HCT116 (cell line): ENCODE results near the gene ATXN1. TPM values are rescaled to one million over a fixed set of nuclear protein-coding genes. Genes with fewer than 3 reads are reported as not detected.

ENCODE experiments used
- ATAC-seq: fragments of 200-7000 bp; cut with Tn5 transposase; 2 replicates; pipeline ENCODE4 v1.9.1; 2020; ENCODE audit warnings: mild to moderate bottlenecking, moderate library complexity
- BruUV-seq: library from RNA; stranded (reverse); fragments of 400-500 nt; replicated peaks from 2 replicates; lab custom pipeline; 2021; lab: Mats Ljungman, UMichigan
- CTCF ChIA-PET: fragments of 300-600 bp; sonication (Branson Sonifier 250); formaldehyde crosslinking; loops from one replicate; lab custom pipeline; 2021; ENCODE audit warnings: antibody characterized with exemption; lab: Charles Lee
- POLR2A ChIA-PET: fragments of 300-600, 350-600 bp; sonication (Branson Sonifier 250); formaldehyde crosslinking; loops from one replicate; lab custom pipeline; 2021; ENCODE audit warnings: antibody characterized with exemption; lab: Charles Lee
- RAD21 ChIA-PET, 2 experiments: fragments of 300-600 bp; sonication (Branson Sonifier 250); formaldehyde crosslinking; loops; one replicate each; lab custom pipeline; 2023; ENCODE audit warnings: low total read pairs in 2 of 2; ENCODE audit not compliant: uncharacterized antibody in 2 of 2, unreplicated experiment in 2 of 2, low non-redundant PET in 1 of 2; lab: Charles Lee
- DNase-seq: peaks from one replicate; pipeline ENCODE4 v3.0.0-alpha.2; 2010; ENCODE audit warnings: low read depth, low spot score
- H2AFZ ChIP-seq: fragments of 200-600 bp; shearing (Covaris generic), sonication (generic); 2 replicates; pipeline ENCODE4 v1.6.1; 2017; ENCODE audit warnings: low read depth, mixed run types, mixed read lengths, antibody characterized with exemption, low read length; ENCODE audit not compliant: poor library complexity, severe bottlenecking
- H3K27ac ChIP-seq: 2 replicates; pipeline ENCODE4 v1.5.1; 2012; ENCODE audit warnings: low read depth, low read length
- H3K27me3 ChIP-seq: fragments of 200-600 bp; sonication (generic); 2 replicates; pipeline ENCODE4 v1.6.1; 2016; ENCODE audit warnings: mixed run types, low read length, mixed read lengths; ENCODE audit not compliant: insufficient read depth
- H3K36me3 ChIP-seq, 2 experiments: fragments of 200-500 bp in 1 of 2; fragments of 200-600 bp in 1 of 2; sonication (Bioruptor generic) in 1 of 2; sonication (generic) in 1 of 2; 2 replicates each; pipeline versions ENCODE4 v1.5.1 to v1.6.1; 2014 to 2016; ENCODE audit warnings: low read length in 2 of 2, inconsistent platforms in 1 of 2, mixed read lengths in 1 of 2, mixed run types in 1 of 2; ENCODE audit not compliant: insufficient read depth in 2 of 2, control insufficient read depth in 1 of 2
- H3K4me1 ChIP-seq, 2 experiments: fragments of 200-600 bp in 1 of 2; sonication (generic) in 1 of 2; 2 replicates each; pipeline versions ENCODE4 v1.5.1 to v1.6.1; 2012 to 2017; ENCODE audit warnings: low read length in 2 of 2, inconsistent platforms in 1 of 2, mild to moderate bottlenecking in 1 of 2, mixed read lengths in 1 of 2, mixed run types in 1 of 2, moderate library complexity in 1 of 2; ENCODE audit not compliant: insufficient read depth in 2 of 2, control insufficient read depth in 1 of 2
- H3K4me2 ChIP-seq: fragments of 200-600 bp; sonication (generic); 2 replicates; pipeline ENCODE4 v1.6.1; 2017; ENCODE audit warnings: mixed run types, low read length, mixed read lengths
- H3K4me3 ChIP-seq, 2 experiments: fragments of 200-600 bp in 1 of 2; sonication (generic) in 1 of 2; replicated peaks in 1 of 2; 2 replicates each; pipeline ENCODE4 v1.5.1; 2011 to 2016; ENCODE audit warnings: low read length in 2 of 2, control low read depth in 1 of 2, low read depth in 1 of 2, mild to moderate bottlenecking in 1 of 2, mixed read lengths in 1 of 2, mixed run types in 1 of 2
- H3K79me2 ChIP-seq: fragments of 200-600 bp; sonication (generic); 2 replicates; pipeline ENCODE4 v1.6.1; 2017; ENCODE audit warnings: mild to moderate bottlenecking, mixed run types, low read length, moderate library complexity, mixed read lengths; ENCODE audit not compliant: insufficient read depth
- H3K9ac ChIP-seq: fragments of 200-600 bp; sonication (generic); 2 replicates; pipeline ENCODE4 v1.6.1; 2016; ENCODE audit warnings: low read length, mixed read lengths
- H3K9me2 ChIP-seq: fragments of 200-600 bp; sonication (generic), shearing (Covaris generic); 2 replicates; pipeline ENCODE4 v1.6.1; 2017; ENCODE audit warnings: mixed run types, mild to moderate bottlenecking, moderate library complexity; ENCODE audit not compliant: insufficient read depth
- H3K9me3 ChIP-seq, 2 experiments: fragments of 200-500 bp in 1 of 2; fragments of 200-600 bp in 1 of 2; sonication (Bioruptor generic) in 1 of 2; sonication (generic) in 1 of 2; 2 replicates each; pipeline ENCODE4 v1.6.1; 2014 to 2017; ENCODE audit warnings: low read length in 2 of 2, mixed read lengths in 2 of 2, inconsistent platforms in 1 of 2, low read depth in 1 of 2, mild to moderate bottlenecking in 1 of 2, mixed run types in 1 of 2, moderate library complexity in 1 of 2; ENCODE audit not compliant: control insufficient read depth in 1 of 2, insufficient read depth in 1 of 2
- H4K20me1 ChIP-seq: fragments of 200-600 bp; sonication (generic), shearing (Covaris generic); 2 replicates; pipeline ENCODE4 v1.6.1; 2017; ENCODE audit warnings: mixed run types, mild to moderate bottlenecking, moderate library complexity; ENCODE audit not compliant: insufficient read depth
- CBX3 ChIP-seq: IDR thresholded peaks from 2 replicates; pipeline ENCODE4 v1.6.1; 2012; ENCODE audit warnings: low read depth
- CTCF ChIP-seq, 3 experiments: fragments of 200-600 bp in 1 of 3; sonication (generic) in 1 of 3; IDR thresholded peaks in 2 of 3; conservative IDR thresholded peaks in 1 of 3; 2 replicates each; pipeline ENCODE4 v1.5.1; 2012 to 2017; ENCODE audit warnings: low read depth in 2 of 3, low read length in 2 of 3, antibody characterized with exemption in 1 of 3, borderline replicate concordance in 1 of 3, control low read depth in 1 of 3, mild to moderate bottlenecking in 1 of 3, mixed read lengths in 1 of 3, mixed run types in 1 of 3, moderate library complexity in 1 of 3; ENCODE audit not compliant: insufficient read depth in 1 of 3
- EGR1 ChIP-seq: IDR thresholded peaks from 2 replicates; pipeline ENCODE4 v1.6.1; 2012; ENCODE audit warnings: low read depth
- EZH2 ChIP-seq: fragments of 200-600 bp; sonication (generic); IDR thresholded peaks from 2 replicates; pipeline ENCODE4 v1.6.1; 2017; ENCODE audit warnings: antibody characterized with exemption, mixed run types
- EZH2phosphoT487 ChIP-seq: fragments of 200-600 bp; IDR thresholded peaks from 2 replicates; pipeline ENCODE4 v1.6.1; 2018; ENCODE audit warnings: antibody characterized with exemption, borderline replicate concordance
- JUND ChIP-seq: IDR thresholded peaks from 2 replicates; pipeline ENCODE4 v1.6.1; 2012
- POLR2AphosphoS5 ChIP-seq: IDR thresholded peaks from 2 replicates; pipeline ENCODE4 v1.6.1; 2011; ENCODE audit warnings: mild to moderate bottlenecking, low read depth, low read length, moderate library complexity
- RAD21 ChIP-seq: IDR thresholded peaks from 2 replicates; pipeline ENCODE4 v1.6.1; 2012; ENCODE audit warnings: low read depth, mild to moderate bottlenecking
- SP1 ChIP-seq: IDR thresholded peaks from 2 replicates; pipeline ENCODE4 v1.6.1; 2012; ENCODE audit warnings: low read depth
- ZBTB33 ChIP-seq: IDR thresholded peaks from 2 replicates; pipeline ENCODE4 v1.6.1; 2011; ENCODE audit warnings: mild to moderate bottlenecking, low read length, moderate library complexity; ENCODE audit not compliant: insufficient replicate concordance; ENCODE audit errors: extremely low read depth
- ZNF274 ChIP-seq: fragments of 200-500 bp; sonication (Bioruptor generic); IDR thresholded peaks from 2 replicates; pipeline ENCODE4 v1.6.1; 2014; ENCODE audit warnings: mild to moderate bottlenecking, low read depth, low read length, inconsistent platforms
- intact Hi-C: fragments of 100-400 bp; cut with micrococcal nuclease; formaldehyde crosslinking; loops from 2 replicates; pipeline ENCODE4 v1.10.0; 2022
- total RNA-seq: library from RNA; stranded (reverse); gene quantifications from one replicate; pipeline ENCODE4 v1.2.1, GENCODE V29; 2021; ENCODE audit not compliant: unreplicated experiment

ATXN1 gene
- total RNA-seq, 1 experiment from 2014 or later = 21.0 TPM

GRCh38 chr6:16681260-16681873 lies 79.9 kb downstream of the ATXN1 start (continued):
- TF ChIP-seq JUND = peak; percentile 89
- no peak for TF ChIP-seq EZH2phosphoT487
- TF ChIP-seq RAD21 = no peak; the same call in 1 of the 2 replicates
- TF ChIP-seq EGR1 = peak; percentile 67; the same call in 1 of the 2 replicates
- TF ChIP-seq SP1 = peak; percentile 83
- TF ChIP-seq, all 23 proteins: peak for 12

- ChIA-PET POLR2A (no interaction called here), CTCF (no interaction called here)
- H3K4me1 ChIP-seq = peaks cover 57 to 67% of the 10 kb centered on the region in 2 experiments
These were observed 82.2 kb downstream of the ATXN1 start for GRCh38 chr6:16679050-16679449.

More at GRCh38 chr6:16679050-16679449, 82.2 kb downstream of the ATXN1 start:
- H4K20me1 ChIP-seq = no peaks in the 10 kb centered on the region
- H3K27ac ChIP-seq = no peak overlapping the region
- RAD21 ChIA-PET = no interaction called here
- H3K4me2 ChIP-seq = no peak overlapping the region
- no peak for DNase-seq
- no peak overlapping the region for H3K9ac ChIP-seq
- H3K79me2 ChIP-seq = no peaks in the 10 kb centered on the region
- no peaks in the 10 kb centered on the region for H3K9me2 ChIP-seq
- H2AFZ ChIP-seq = no peak overlapping the region
- H3K9me3 ChIP-seq = no peaks in the 10 kb centered on the region
- H3K4me3 ChIP-seq = no peak overlapping the region
- no peaks in the 10 kb centered on the region for H3K36me3 ChIP-seq
- TF ChIP-seq ZBTB33 = no peak
- TF ChIP-seq CTCF (IDR thresholded peaks at IDR 0.05 in 2 of 3, conservative IDR thresholded peaks at IDR 0.05 in 1 of 3; ENCODE audit: borderline replicate concordance in 1 of 3, insufficient read depth in 1 of 3, low read depth in 2 of 3, low read length in 2 of 3) = no peak
- no peak for TF ChIP-seq POLR2AphosphoS5
- TF ChIP-seq EZH2 = no peak
- no peak for TF ChIP-seq ZNF274
- no peak for TF ChIP-seq CBX3
- ATAC-seq = no peak
- intact Hi-C loops = no loop called here
- H3K27me3 ChIP-seq = no peaks in the 10 kb centered on the region
- no TSS peak for BruUV-seq
